ENCODE data around the gene FBLN7.
"Not testable (repeated sequence)": the region's sequence is repeated elsewhere in the genome, so short reads cannot be mapped to it uniquely, and the experiment has no call there.

FBLN7 gene, protein sequence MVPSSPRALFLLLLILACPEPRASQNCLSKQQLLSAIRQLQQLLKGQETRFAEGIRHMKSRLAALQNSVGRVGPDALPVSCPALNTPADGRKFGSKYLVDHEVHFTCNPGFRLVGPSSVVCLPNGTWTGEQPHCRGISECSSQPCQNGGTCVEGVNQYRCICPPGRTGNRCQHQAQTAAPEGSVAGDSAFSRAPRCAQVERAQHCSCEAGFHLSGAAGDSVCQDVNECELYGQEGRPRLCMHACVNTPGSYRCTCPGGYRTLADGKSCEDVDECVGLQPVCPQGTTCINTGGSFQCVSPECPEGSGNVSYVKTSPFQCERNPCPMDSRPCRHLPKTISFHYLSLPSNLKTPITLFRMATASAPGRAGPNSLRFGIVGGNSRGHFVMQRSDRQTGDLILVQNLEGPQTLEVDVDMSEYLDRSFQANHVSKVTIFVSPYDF

DNA sequence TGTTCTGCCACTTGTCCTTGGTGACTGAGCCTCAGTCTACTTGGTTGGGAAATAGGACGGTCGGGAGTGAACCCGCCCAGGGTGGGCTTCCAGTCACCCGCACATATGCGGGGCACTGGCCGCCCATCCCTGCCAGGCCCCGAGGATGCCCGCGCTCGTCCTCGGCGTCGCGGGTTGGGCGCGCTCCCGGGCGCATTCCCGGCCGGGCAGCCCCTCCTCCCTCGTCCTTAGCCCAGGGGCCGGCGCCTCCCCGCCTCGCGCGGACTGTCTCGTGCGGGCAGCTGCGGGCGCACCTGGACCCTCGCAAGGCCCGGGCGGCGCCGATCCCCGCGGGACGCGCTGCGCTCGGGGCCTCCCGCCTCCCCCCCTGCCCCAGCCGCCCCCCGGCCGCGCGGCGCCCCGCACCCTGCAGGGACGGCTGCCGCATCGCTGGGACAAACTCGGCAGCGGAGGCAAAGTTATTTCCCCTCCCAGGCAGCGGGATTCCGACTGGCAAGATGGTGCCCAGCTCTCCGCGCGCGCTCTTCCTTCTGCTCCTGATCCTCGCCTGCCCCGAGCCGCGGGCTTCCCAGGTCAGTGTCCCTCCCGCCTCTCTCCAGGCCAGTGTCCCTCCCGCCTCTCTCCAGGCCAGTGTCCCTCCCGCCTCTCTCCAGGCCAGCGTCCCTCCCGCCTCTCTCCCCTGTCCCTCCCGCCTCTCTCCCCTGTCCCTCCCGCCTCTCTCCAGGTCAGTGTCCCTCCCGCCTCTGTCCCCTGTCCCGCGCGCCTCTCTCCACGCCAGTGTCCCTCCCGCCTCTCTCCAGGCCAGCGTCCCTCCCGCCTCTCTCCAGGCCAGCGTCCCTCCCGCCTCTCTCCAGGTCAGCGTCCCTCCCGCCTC, at the start of gene FBLN7:
Gene FBLN7 (plus strand): TSS at position 227 of the 874 bp plus-strand sequence. CDS start 271 bp downstream, at position 498.
- DNase-seq = no peak

DNA sequence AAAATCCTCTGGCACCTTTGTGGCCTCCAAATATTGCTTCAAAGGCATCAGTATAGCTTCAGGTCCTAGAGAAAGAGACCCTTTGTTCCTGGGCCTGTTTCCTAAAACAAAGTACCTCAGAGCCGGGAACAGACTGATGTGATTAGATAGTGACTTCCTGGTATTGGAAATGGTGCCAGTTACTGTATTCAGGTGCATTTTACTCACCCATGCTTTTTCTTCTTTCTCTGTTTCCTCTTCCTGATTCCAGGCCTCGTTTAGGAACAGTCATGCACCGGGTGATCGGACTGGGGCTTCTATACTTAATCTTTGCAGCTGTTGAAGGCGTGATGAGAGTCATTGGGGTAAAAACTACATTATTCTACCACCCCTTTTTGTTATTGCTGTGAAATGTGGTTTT, 48.8 kb upstream of the FBLN7 start:
- DNase-seq = no peak

- no peak for DNase-seq
Observed at GRCh38 chr2:112092286-112093041, 45.7 kb upstream of the FBLN7 start.

- DNase-seq = no peak
Observed at GRCh38 chr2:112093216-112093615, 45.0 kb upstream of the FBLN7 start.

DNA sequence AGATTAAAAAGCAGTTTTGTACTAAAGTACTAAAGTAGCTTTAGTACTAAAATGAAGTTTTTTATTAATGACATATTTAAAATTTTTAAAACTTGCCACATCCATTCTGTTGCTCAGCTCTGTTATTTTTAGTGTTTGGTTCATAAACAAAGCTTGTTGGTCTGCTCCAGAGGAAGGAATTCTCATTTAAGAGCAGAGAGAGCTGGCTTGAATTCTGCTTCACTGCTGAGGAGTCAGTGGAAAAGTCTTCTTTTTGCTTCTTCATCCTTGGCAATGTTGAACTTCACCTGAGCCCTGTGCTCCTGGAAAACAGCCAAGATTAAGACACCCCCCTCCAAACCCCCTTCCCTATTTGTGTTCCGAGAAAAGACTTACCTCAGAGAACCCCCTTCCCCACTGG, 42.5 kb upstream of the FBLN7 start:
- DNase-seq = no peak

DNA sequence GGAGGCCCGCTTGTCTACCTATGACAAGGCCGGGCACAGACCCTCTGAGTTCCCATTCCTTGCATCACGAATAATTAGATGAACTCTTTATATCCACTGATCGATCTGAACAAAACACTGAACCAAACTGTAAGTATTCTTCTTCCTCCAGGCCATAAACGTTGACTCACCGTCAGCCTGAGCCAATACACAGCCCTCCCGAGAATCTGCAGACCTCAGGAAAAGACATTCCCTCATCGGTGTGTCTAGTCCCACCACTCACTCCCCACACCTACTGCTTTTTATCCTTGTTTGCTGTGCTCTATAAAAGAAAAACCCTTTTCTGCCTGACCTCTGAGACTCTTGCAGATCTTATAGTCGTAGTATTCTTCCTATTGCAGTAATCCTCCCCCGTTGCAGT, 42.1 kb upstream of the FBLN7 start:
- no peak for DNase-seq

- DNase-seq = no peak
Observed at GRCh38 chr2:112108178-112108832, 29.9 kb upstream of the FBLN7 start.

DNA sequence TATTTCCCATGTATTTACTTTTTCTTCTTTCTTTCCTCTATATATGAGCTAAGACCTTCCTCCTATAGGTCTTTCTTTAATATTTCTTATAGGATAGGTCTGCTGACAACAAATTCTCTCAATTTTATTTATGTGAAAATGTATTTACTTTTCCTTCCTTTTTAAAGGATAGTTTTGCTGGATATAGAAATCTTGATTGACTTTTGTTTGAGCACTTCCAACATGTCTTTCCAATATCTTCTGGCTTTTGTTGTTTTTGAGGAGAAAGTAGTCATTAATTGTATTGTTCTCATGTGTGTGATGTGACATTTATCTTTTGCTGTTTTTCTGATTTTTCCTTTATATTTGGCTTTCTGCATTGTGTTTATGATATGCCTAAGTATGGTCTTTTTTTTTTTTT, 28.9 kb upstream of the FBLN7 start:
- no peak for DNase-seq

DNA sequence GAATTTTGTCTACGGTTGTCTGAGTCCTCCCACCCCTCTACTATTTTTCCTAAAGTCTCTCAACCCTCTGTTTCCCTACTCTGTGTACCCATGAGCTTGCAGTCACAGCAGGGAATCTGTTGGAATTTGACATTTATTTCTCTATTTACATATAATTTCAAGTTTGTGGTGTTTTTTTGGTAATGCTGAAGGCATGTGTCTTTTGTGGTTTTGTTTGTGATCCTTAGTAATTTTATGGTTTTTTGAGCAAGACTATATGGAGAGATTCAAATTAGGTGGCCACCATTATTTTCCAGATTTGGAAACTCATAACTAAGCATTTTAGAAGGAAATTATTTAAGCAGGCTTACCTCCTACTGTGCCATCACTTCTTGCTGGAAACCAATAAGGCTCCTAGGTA, 27.2 kb upstream of the FBLN7 start:
- no peak for DNase-seq

- DNase-seq = not testable (repeated sequence)
Observed at GRCh38 chr2:112113354-112113753, 24.8 kb upstream of the FBLN7 start.

DNA sequence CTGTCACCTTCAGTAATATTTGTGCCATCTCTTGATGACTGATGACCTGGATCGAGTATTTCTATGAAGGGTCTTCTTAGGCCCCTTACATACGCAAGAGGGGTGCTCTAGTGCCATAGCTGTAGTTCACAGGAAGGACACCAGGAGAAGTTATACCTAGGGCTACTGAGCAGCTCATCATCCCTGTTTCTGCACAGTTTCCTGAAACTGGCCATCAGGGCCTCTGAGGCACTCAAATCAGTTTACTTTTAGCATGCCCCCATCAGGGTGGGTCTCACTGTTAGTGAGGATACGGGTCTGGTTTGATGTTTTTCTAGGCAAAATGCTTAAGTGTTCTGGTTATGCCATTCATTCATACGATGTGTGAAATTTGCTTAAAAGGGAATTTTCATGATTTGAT, 20.0 kb upstream of the FBLN7 start:
- no peak for DNase-seq

GRCh38 chr2:112121682-112122254, 16.4 kb upstream of the FBLN7 start:
- peak; percentile 51 for DNase-seq

DNA sequence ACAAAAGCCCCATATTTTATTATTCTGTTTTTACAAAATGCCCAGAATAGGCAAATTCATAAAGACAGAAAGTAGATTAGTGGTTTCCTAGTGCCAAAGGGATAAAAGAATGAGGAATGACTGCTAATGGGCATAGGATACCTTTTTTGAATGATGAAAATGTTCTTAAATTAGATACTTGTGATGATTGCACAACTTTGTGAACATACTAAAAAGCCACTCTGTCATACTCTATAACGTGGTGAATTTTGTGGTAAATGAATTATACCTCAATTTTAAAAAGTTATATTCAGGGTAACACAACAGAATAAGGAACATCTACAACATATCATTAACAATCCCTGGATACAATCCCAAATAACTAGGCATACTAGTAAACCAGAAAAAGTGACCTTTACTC, 9.1 kb upstream of the FBLN7 start:
- no peak for DNase-seq

- no peak for DNase-seq
Observed at GRCh38 chr2:112133344-112133743, 4.8 kb upstream of the FBLN7 start.

GRCh38 chr2:112134120-112134519, 4.1 kb upstream of the FBLN7 start:
- no peak for DNase-seq

DNA sequence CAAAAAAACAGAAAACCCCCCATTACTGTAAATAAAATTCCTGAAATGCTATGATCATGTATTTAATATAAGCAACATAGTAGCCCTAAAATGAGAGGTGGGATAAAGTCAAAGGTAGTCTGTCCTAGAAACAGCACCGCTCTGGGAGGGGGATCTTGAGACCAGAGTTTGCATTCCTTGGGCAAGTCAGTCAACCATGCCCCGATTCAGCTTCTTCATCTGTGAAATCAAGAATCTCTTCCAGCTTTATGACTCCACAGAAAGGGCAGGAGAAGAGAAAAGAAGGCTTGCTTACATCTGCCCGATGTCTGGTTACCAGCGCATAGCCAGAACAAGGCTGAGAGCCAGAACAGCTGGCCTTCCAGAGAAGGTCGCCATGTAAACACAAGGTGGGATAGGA, 2.1 kb upstream of the FBLN7 start:
- no peak for DNase-seq

- peak; percentile 7 for DNase-seq
Observed at GRCh38 chr2:112137516-112138158, 548 bp upstream of the FBLN7 start.

DNA sequence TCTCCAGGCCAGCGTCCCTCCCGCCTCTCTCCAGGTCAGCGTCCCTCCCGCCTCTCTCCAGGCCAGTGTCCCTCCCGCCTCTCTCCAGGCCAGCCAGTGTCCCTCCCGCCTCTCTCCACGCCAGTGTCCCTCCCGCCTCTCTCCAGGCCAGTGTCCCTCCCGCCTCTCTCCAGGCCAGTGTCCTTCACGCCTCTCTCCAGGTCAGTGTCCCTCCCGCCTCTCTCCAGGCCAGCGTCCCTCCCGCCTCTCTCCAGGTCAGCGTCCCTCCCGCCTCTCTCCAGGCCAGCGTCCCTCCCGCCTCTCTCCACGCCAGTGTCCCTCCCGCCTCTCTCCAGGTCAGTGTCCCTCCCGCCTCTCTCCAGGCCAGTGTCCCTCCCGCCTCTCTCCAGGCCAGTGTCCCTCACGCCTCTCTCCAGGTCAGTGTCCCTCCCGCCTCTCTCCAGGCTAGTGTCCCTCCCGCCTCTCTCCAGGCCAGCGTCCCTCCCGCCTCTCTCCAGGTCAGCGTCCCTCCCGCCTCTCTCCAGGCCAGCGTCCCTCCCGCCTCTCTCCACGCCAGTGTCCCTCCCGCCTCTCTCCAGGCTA, 939 bp downstream of the FBLN7 start:
- not testable (repeated sequence) for DNase-seq

- DNase-seq = not testable (repeated sequence)
Observed at GRCh38 chr2:112139661-112140204, 1.5 kb downstream of the FBLN7 start.

- no peak for DNase-seq
Observed at GRCh38 chr2:112140205-112140802, 2.1 kb downstream of the FBLN7 start.

Measured in CD4-positive, alpha-beta T cell treated with Interleukin-4 for 4 hours (primary cell).